HEK293 (cell line): ENCODE measurements around the gene PRRC2C.

ENCODE experiments used
- CTCF ChIA-PET: fragments of 350-600 bp; formaldehyde crosslinking; extraction: SDS; loops from one replicate; lab custom pipeline; 2021; ENCODE audit warnings: antibody characterized with exemption; lab: Yijun Ruan, JAX
- POLR2A ChIA-PET: fragments of 300-600 bp; formaldehyde crosslinking; extraction: SDS; loops from one replicate; lab custom pipeline; 2020; ENCODE audit warnings: antibody characterized with exemption, inconsistent platforms; lab: Yijun Ruan, JAX
- H3K27ac ChIP-seq: fragments of 200-500 bp; sonication (Bioruptor generic); 2 replicates; pipeline ENCODE4 v1.5.1; 2014; ENCODE audit warnings: low read depth, low read length, control low read depth, inconsistent platforms; ENCODE audit errors: extremely low read depth
- H3K36me3 ChIP-seq, 2 experiments: fragments of 200-500 bp in 1 of 2; sonication (Bioruptor generic) in 1 of 2; 1 replicate in 1 of 2; 2 replicates in 1 of 2; pipeline ENCODE4 v1.5.1; 2014 to 2017; ENCODE audit warnings: inconsistent platforms in 2 of 2, low read length in 2 of 2; ENCODE audit not compliant: control insufficient read depth in 2 of 2, insufficient read depth in 1 of 2
- H3K4me1 ChIP-seq: fragments of 200-500 bp; sonication (Bioruptor generic); 2 replicates; pipeline ENCODE4 v1.5.1; 2014; ENCODE audit warnings: mild to moderate bottlenecking, low read length, inconsistent platforms; ENCODE audit not compliant: control insufficient read depth, insufficient read depth
- H3K4me3 ChIP-seq: 2 replicates; pipeline ENCODE4 v1.5.1; 2011; ENCODE audit warnings: low read depth, mild to moderate bottlenecking, control low read depth, low read length, moderate library complexity
- H3K9me3 ChIP-seq: fragments of 200-500 bp; sonication (Bioruptor generic); 2 replicates; pipeline ENCODE4 v1.5.1; 2014; ENCODE audit warnings: low read depth, low read length, inconsistent platforms; ENCODE audit not compliant: control insufficient read depth, insufficient read depth
- AEBP2 ChIP-seq: fragments of 450-650 bp; formaldehyde crosslinking; IDR thresholded peaks from 2 replicates; pipeline ENCODE4 v1.5.1; 2016; ENCODE audit warnings: missing biosample characterization, missing genetic modification characterization, borderline replicate concordance
- GFI1B ChIP-seq: fragments of 450-650 bp; formaldehyde crosslinking; IDR thresholded peaks from 2 replicates; pipeline ENCODE4 v1.5.1; 2016; ENCODE audit warnings: missing biosample characterization, missing genetic modification characterization
- GLI2 ChIP-seq: fragments of 450-650 bp; formaldehyde crosslinking; IDR thresholded peaks from 2 replicates; pipeline ENCODE4; 2017; ENCODE audit warnings: missing biosample characterization, missing genetic modification characterization, low read depth, borderline replicate concordance
- HOXD13 ChIP-seq: sonication (generic); formaldehyde crosslinking; IDR thresholded peaks from 2 replicates; pipeline ENCODE4 v1.8.0; 2022; ENCODE audit warnings: missing genetic modification reagents, borderline replicate concordance
- INSM2 ChIP-seq: fragments of 450-650 bp; formaldehyde crosslinking; IDR thresholded peaks from 2 replicates; pipeline ENCODE4 v1.5.1; 2016; ENCODE audit warnings: missing biosample characterization, missing genetic modification characterization
- KLF16 ChIP-seq: fragments of 450-650 bp; formaldehyde crosslinking; IDR thresholded peaks from 2 replicates; pipeline ENCODE4 v1.5.1; 2017; ENCODE audit warnings: missing biosample characterization, missing genetic modification characterization
- KLF17 ChIP-seq: fragments of 450-650 bp; formaldehyde crosslinking; IDR thresholded peaks from 2 replicates; pipeline ENCODE4 v1.5.1; 2016; ENCODE audit warnings: missing biosample characterization, missing genetic modification characterization
- KLF8 ChIP-seq: fragments of 450-650 bp; formaldehyde crosslinking; IDR thresholded peaks from 2 replicates; pipeline ENCODE4 v1.5.1; 2016; ENCODE audit warnings: missing biosample characterization, missing genetic modification characterization
- SALL2 ChIP-seq: fragments of 450-650 bp; formaldehyde crosslinking; IDR thresholded peaks from 2 replicates; pipeline ENCODE4 v1.5.0; 2017; ENCODE audit warnings: missing biosample characterization, mild to moderate bottlenecking, missing genetic modification characterization, borderline replicate concordance
- SP2 ChIP-seq: fragments of 450-650 bp; formaldehyde crosslinking; IDR thresholded peaks from 2 replicates; pipeline ENCODE4 v1.5.1; 2016; ENCODE audit warnings: missing biosample characterization, missing genetic modification characterization
- SP7 ChIP-seq: fragments of 450-650 bp; formaldehyde crosslinking; IDR thresholded peaks from 2 replicates; pipeline ENCODE4 v1.5.1; 2016; ENCODE audit warnings: missing biosample characterization, missing genetic modification characterization
- TSHZ1 ChIP-seq: fragments of 450-650 bp; formaldehyde crosslinking; IDR thresholded peaks from 2 replicates; pipeline ENCODE4 v1.5.1; 2016; ENCODE audit warnings: missing biosample characterization, missing genetic modification characterization, borderline replicate concordance
- YY2 ChIP-seq: fragments of 450-650 bp; formaldehyde crosslinking; IDR thresholded peaks from 2 replicates; pipeline ENCODE4 v1.5.1; 2016; ENCODE audit warnings: missing biosample characterization, missing genetic modification characterization
- ZFP37 ChIP-seq: fragments of 450-650 bp; formaldehyde crosslinking; IDR thresholded peaks from 2 replicates; pipeline ENCODE4 v1.5.1; 2016; ENCODE audit warnings: missing biosample characterization, missing genetic modification characterization
- ZNF10 ChIP-seq: fragments of 450-650 bp; formaldehyde crosslinking; IDR thresholded peaks from 2 replicates; pipeline ENCODE4 v1.5.1; 2017; ENCODE audit warnings: missing biosample characterization, missing genetic modification characterization
- ZNF112 ChIP-seq: fragments of 450-650 bp; formaldehyde crosslinking; IDR thresholded peaks from 2 replicates; pipeline ENCODE4 v1.5.0; 2017; ENCODE audit warnings: missing biosample characterization, missing genetic modification characterization
- ZNF121 ChIP-seq: fragments of 450-650 bp; formaldehyde crosslinking; IDR thresholded peaks from 2 replicates; pipeline ENCODE4 v1.5.1; 2016; ENCODE audit warnings: missing biosample characterization, missing genetic modification characterization
- ZNF133 ChIP-seq: fragments of 450-650 bp; formaldehyde crosslinking; IDR thresholded peaks from 2 replicates; pipeline ENCODE4 v1.5.1; 2016; ENCODE audit warnings: missing biosample characterization, missing genetic modification characterization
- ZNF302 ChIP-seq: fragments of 450-650 bp; formaldehyde crosslinking; IDR thresholded peaks from 2 replicates; pipeline ENCODE4 v1.5.1; 2016; ENCODE audit warnings: missing biosample characterization, missing genetic modification characterization, low read depth
- ZNF555 ChIP-seq: fragments of 450-650 bp; formaldehyde crosslinking; conservative IDR thresholded peaks from 2 replicates; pipeline ENCODE4 v1.5.1; 2017; ENCODE audit warnings: missing biosample characterization, mild to moderate bottlenecking, missing genetic modification characterization, inconsistent platforms
- ZNF560 ChIP-seq: fragments of 450-650 bp; formaldehyde crosslinking; IDR thresholded peaks from 2 replicates; pipeline ENCODE4 v1.5.1; 2017; ENCODE audit warnings: missing biosample characterization, missing genetic modification characterization, borderline replicate concordance
- ZNF624 ChIP-seq: fragments of 450-650 bp; formaldehyde crosslinking; IDR thresholded peaks from 2 replicates; pipeline ENCODE4 v1.5.1; 2017; ENCODE audit warnings: missing biosample characterization, missing genetic modification characterization
- ZNF692 ChIP-seq: fragments of 450-650 bp; formaldehyde crosslinking; IDR thresholded peaks from 2 replicates; pipeline ENCODE4 v1.5.1; 2016; ENCODE audit warnings: missing biosample characterization, missing genetic modification characterization
- ZNF704 ChIP-seq: fragments of 450-650 bp; formaldehyde crosslinking; IDR thresholded peaks from 2 replicates; pipeline ENCODE4 v1.5.1; 2016; ENCODE audit warnings: missing biosample characterization, missing genetic modification characterization
- ZNF707 ChIP-seq: fragments of 450-650 bp; formaldehyde crosslinking; IDR thresholded peaks from 2 replicates; pipeline ENCODE4 v1.5.1; 2016; ENCODE audit warnings: missing biosample characterization, missing genetic modification characterization
- ZNF76 ChIP-seq: fragments of 450-650 bp; formaldehyde crosslinking; IDR thresholded peaks from 2 replicates; pipeline ENCODE4; 2016; ENCODE audit warnings: low read depth, missing biosample characterization, missing genetic modification characterization, borderline replicate concordance
- ZSCAN16 ChIP-seq: fragments of 450-650 bp; formaldehyde crosslinking; IDR thresholded peaks from 2 replicates; pipeline ENCODE4 v1.5.1; 2016; ENCODE audit warnings: missing biosample characterization, missing genetic modification characterization

The PRRC2C gene

GRCh38 chr1:171470726-171471125 is 14.6 kb upstream of the PRRC2C start:
- no peaks in the 10 kb centered on the region for H3K9me3 ChIP-seq
- TF ChIP-seq ZNF707 (tag by site-specific recombination) (no peak), ZNF555 (tag by site-specific recombination) (no peak), GFI1B (tag by site-specific recombination) (no peak), SP2 (tag by site-specific recombination) (no peak), ZNF624 (no peak), KLF16 (tag by site-specific recombination) (no peak), ZNF302 (tag by site-specific recombination) (no peak), ZNF704 (tag by site-specific recombination) (no peak), ZNF560 (tag by site-specific recombination) (no peak), SP7 (tag by site-specific recombination) (no peak), ZNF121 (no peak), ZNF112 (tag by site-specific recombination) (no peak), HOXD13 (CRISPR knock-in tag) (no peak), KLF8 (tag by site-specific recombination) (no peak)
- no peak overlapping the region for H3K27ac ChIP-seq
- no peaks in the 10 kb centered on the region for H3K4me1 ChIP-seq
- CTCF ChIA-PET: interaction anchor here (1.7 kb wide), 1 partner anchor 15 kb away, joined by 5 read pairs; the partner anchor contains the start of gene PRRC2C
- POLR2A ChIA-PET: no interaction called here
- H3K4me3 ChIP-seq: no peak overlapping the region
- H3K36me3 ChIP-seq: no peaks in the 10 kb centered on the region

- CTCF ChIA-PET: interaction anchor here (1.7 kb wide), 1 partner anchor 13 kb away, joined by 5 read pairs; the partner anchor contains the start of gene PRRC2C
- no peaks in the 10 kb centered on the region for H3K36me3 ChIP-seq
- H3K4me1 ChIP-seq: no peaks in the 10 kb centered on the region
- H3K9me3 ChIP-seq: no peaks in the 10 kb centered on the region
- no peak overlapping the region for H3K4me3 ChIP-seq
- no peak overlapping the region for H3K27ac ChIP-seq
- POLR2A ChIA-PET: no interaction called here
- TF ChIP-seq ZNF133 (tag by site-specific recombination): no peak
- TF ChIP-seq ZNF692 (tag by site-specific recombination): no peak
- TF ChIP-seq INSM2 (tag by site-specific recombination): no peak
- no peak for TF ChIP-seq TSHZ1
- no peak for TF ChIP-seq ZSCAN16
- no peak for TF ChIP-seq KLF17
- TF ChIP-seq ZNF10 (tag by site-specific recombination): no peak
- no peak for TF ChIP-seq SALL2
- TF ChIP-seq ZNF76 (tag by site-specific recombination): no peak
- no peak for TF ChIP-seq ZFP37 (tag by site-specific recombination)
- TF ChIP-seq AEBP2 (tag by site-specific recombination): no peak
- no peak for TF ChIP-seq YY2 (tag by site-specific recombination)
- no peak for TF ChIP-seq GLI2
These were observed 13.1 kb upstream of the PRRC2C start for GRCh38 chr1:171472183-171472647.
